ENCODE measurements around the gene KDM2B. TPM values are rescaled to one million over a fixed set of nuclear protein-coding genes. Genes with fewer than 3 reads are reported as not detected.

Gene KDM2B
- total and polyA plus RNA-seq, 2 of the 8 experiments (the other 6 are each of a cell fraction or from before 2014, with no cell fraction given): 111 to 162 TPM

DNA sequence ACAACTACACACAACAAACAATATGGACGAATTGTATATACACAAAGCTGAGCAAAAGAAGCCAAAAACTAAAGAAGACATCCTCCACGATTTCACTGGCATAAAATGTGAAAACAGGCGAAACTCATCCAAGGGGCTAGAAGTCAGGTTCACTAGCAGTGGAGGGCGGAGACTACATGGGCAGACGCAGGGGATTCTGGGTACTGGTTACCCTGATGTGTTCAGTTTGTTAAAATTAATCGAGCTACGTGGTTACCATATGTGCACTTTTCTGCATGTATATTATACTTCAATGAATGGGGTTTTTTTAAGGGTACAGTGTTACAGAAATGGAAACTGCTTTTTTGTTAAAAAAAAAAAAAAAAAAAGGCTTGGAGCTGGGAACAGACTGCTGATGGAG, 12.3 kb downstream of the KDM2B start:
- Histone ChIP-seq H2BK20ac (ENCODE audit: low read length) (no peak overlapping the region), H3K4me2 (ENCODE audit: insufficient read depth in 1 of 2, low read depth in 2 of 2, low read length in 2 of 2) (no peak overlapping the region), H2AK5ac (ENCODE audit: low read depth, low read length) (no peak overlapping the region), H3K9ac (replicated peaks in 1 of 4; ENCODE audit: extremely low read depth in 1 of 4, low read depth in 3 of 4, low read length in 3 of 4) (no peak overlapping the region), H3K4me3 (ENCODE audit: extremely low read depth in 1 of 4, insufficient read depth in 2 of 4, low read depth in 3 of 4, low read length in 4 of 4) (no peak overlapping the region), H4K20me1 (replicated peaks in 1 of 2; ENCODE audit: control insufficient read depth in 1 of 2, insufficient read depth in 2 of 2, low read length in 2 of 2) (peaks cover 3 to 7% of the 10 kb centered on the region in 2 experiments), H2BK5ac (ENCODE audit: low read depth, low read length) (no peak overlapping the region), H3K27ac (ENCODE audit: low read depth, low read length) (no peak overlapping the region), H3K79me2 (ENCODE audit: control insufficient read depth in 1 of 2, insufficient read depth in 2 of 2, low read length in 2 of 2) (peaks cover 6 to 75% of the 10 kb centered on the region in 2 experiments; a peak in 3 of 4 replicates), H2BK15ac (ENCODE audit: low read length) (no peak overlapping the region), H2BK120ac (replicated peaks; ENCODE audit: low read depth, low read length) (no peak overlapping the region), H3K9me3 (ENCODE audit: insufficient read depth in 2 of 2, low read depth in 1 of 2, low read length in 1 of 2) (no peaks in the 10 kb centered on the region), H3K56ac (replicated peaks; ENCODE audit: insufficient read length, low read depth, low read length) (no peak overlapping the region), H3K18ac (ENCODE audit: extremely low read depth, low read length) (no peak overlapping the region), H2BK12ac (ENCODE audit: low read depth, low read length) (no peak overlapping the region), H3K4ac (replicated peaks; ENCODE audit: insufficient read length, low read depth, low read length) (no peak overlapping the region), H3K14ac (ENCODE audit: insufficient read length) (no peak overlapping the region), H3K23me2 (ENCODE audit: low read depth, low read length) (no peaks in the 10 kb centered on the region), H3K79me1 (ENCODE audit: low read depth, low read length) (peaks cover 4% of the 10 kb centered on the region), H4K8ac (ENCODE audit: extremely low read depth, insufficient read depth, low read length) (no peak overlapping the region), H3K36me3 (ENCODE audit: control insufficient read depth in 2 of 4, insufficient read depth in 4 of 4, low read length in 3 of 4) (peaks cover 11 to 62% (median 22%) of the 10 kb centered on the region in 4 experiments; a peak in 7 of 8 replicates), H4K91ac (replicated peaks; ENCODE audit: insufficient read length, low read length) (no peak overlapping the region), H3K23ac (ENCODE audit: insufficient read length) (no peak overlapping the region), H3K27me3 (replicated peaks in 1 of 4; ENCODE audit: control insufficient read depth in 3 of 4, extremely low read depth in 1 of 4, insufficient read depth in 3 of 4, low read length in 3 of 4) (no peaks in the 10 kb centered on the region), H4K5ac (ENCODE audit: insufficient read length, low read depth, low read length) (no peak overlapping the region), H3K4me1 (replicated peaks in 1 of 4; ENCODE audit: control insufficient read depth in 3 of 4, insufficient read depth in 4 of 4, low read length in 3 of 4) (no peaks in the 10 kb centered on the region), H2AFZ (ENCODE audit: low read length) (no peak overlapping the region)
- FAIRE-seq: no peak
- no peak for DNase-seq (ENCODE audit: low read depth in 1 of 2, low spot score in 2 of 2)
- POLR2A ChIA-PET (ENCODE audit: partially characterized antibody): interaction anchor here (0.7 to 40.9 kb wide), 6 partner anchors 3 to 97 kb away, joined by 3 to 793 read pairs (median 189); partner anchors contain the start of genes KDM2B and ORAI1
- CTCF ChIA-PET (ENCODE audit: partially characterized antibody): interaction anchor here (0.7 to 4.7 kb wide), 4 partner anchors 12 to 118 kb away, joined by 3 to 17 read pairs (median 7); no protein-coding TSS in a partner anchor
- 91% methylated on average over 7 of the region's 7 CpGs; no CpG with 5 or more reads in 1 of the 2 experiments for WGBS, 2 experiments (ENCODE audit: extremely low coverage in 1 of 2, insufficient coverage in 1 of 2, insufficient read length in 1 of 2, insufficient replicate concordance in 2 of 2, low coverage in 1 of 2, low lambda C conversion rate in 2 of 2, missing lambda C conversion rate in 1 of 2)
- TF ChIP-seq, protein P1, sequence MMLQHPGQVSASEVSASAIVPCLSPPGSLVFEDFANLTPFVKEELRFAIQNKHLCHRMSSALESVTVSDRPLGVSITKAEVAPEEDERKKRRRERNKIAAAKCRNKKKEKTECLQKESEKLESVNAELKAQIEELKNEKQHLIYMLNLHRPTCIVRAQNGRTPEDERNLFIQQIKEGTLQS (IDR thresholded peaks at IDR 0.05; ENCODE audit: insufficient read depth, low read depth, low read length): no peak
- TF ChIP-seq BRCA1 (IDR thresholded peaks at IDR 0.05; ENCODE audit: low read depth, low read length) (no peak), CREB1 (IDR thresholded peaks at IDR 0.05) (no peak), ATF2 (IDR thresholded peaks at IDR 0.05; ENCODE audit: low read length) (no peak), BCL11A (IDR thresholded peaks at IDR 0.05; ENCODE audit: low read depth in 2 of 2, low read length in 2 of 2) (no peak), NRF1 (IDR thresholded peaks at IDR 0.05; ENCODE audit: low read depth, low read length) (no peak), SIN3A (conservative IDR thresholded peaks at IDR 0.05 in 1 of 2, IDR thresholded peaks at IDR 0.05 in 1 of 2; ENCODE audit: low read depth in 1 of 2, low read length in 2 of 2) (no peak), HDAC6 (IDR thresholded peaks at IDR 0.05; ENCODE audit: low read depth, low read length) (no peak), SUZ12 (IDR thresholded peaks at IDR 0.05; ENCODE audit: low read length) (no peak), SIX5 (IDR thresholded peaks at IDR 0.05; ENCODE audit: low read depth, low read length) (no peak)
- TF ChIP-seq, protein P2, sequence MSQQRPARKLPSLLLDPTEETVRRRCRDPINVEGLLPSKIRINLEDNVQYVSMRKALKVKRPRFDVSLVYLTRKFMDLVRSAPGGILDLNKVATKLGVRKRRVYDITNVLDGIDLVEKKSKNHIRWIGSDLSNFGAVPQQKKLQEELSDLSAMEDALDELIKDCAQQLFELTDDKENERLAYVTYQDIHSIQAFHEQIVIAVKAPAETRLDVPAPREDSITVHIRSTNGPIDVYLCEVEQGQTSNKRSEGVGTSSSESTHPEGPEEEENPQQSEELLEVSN (IDR thresholded peaks at IDR 0.05): no peak
